CD4-positive, alpha-beta memory T cell (primary cell): ENCODE measurements around the gene NELFB. TPM values are rescaled to one million over a fixed set of nuclear protein-coding genes. Genes with fewer than 3 reads are reported as not detected.

Source experiments
- CTCF ChIA-PET: fragments of 350-600 bp; sonication (Branson Sonifier 250); formaldehyde crosslinking; loops from one replicate; lab custom pipeline; 2021; ENCODE audit warnings: inconsistent platforms; ENCODE audit not compliant: partially characterized antibody; lab: Charles Lee
- POLR2A ChIA-PET: fragments of 350-600 bp; sonication (Branson Sonifier 250); formaldehyde crosslinking; loops from one replicate; lab custom pipeline; 2021; ENCODE audit not compliant: partially characterized antibody; lab: Charles Lee
- DNase-seq, 5 donors: peaks; one replicate each; pipeline versions ENCODE4 v3.0.0 to v3.0.0-alpha.2; 2020 to 2022; ENCODE audit warnings: mixed read lengths in 1 of 5
- H3K27ac ChIP-seq: one replicate; pipeline ENCODE4 v1.7.0; 2013; ENCODE audit warnings: low read depth, low read length
- H3K27me3 ChIP-seq: 2 replicates; pipeline ENCODE4 v1.7.0; 2013; ENCODE audit warnings: mild to moderate bottlenecking, low read length, moderate library complexity; ENCODE audit not compliant: insufficient read depth
- H3K36me3 ChIP-seq: 2 replicates; pipeline ENCODE4 v1.7.0; 2013; ENCODE audit warnings: mild to moderate bottlenecking, low read length, moderate library complexity; ENCODE audit not compliant: insufficient read depth
- H3K4me1 ChIP-seq: 2 replicates; pipeline ENCODE4 v1.7.0; 2013; ENCODE audit warnings: mild to moderate bottlenecking, low read length, moderate library complexity; ENCODE audit not compliant: insufficient read depth
- H3K4me3 ChIP-seq, 2 donors: one replicate each; pipeline ENCODE4 v1.7.0; 2013; ENCODE audit warnings: low read length in 2 of 2, mild to moderate bottlenecking in 1 of 2
- H3K9me3 ChIP-seq, 2 donors: one replicate each; pipeline ENCODE4 v1.7.0; 2013; ENCODE audit warnings: low read length in 2 of 2, control low read depth in 1 of 2; ENCODE audit not compliant: control insufficient read depth in 1 of 2
- H3K27ac Mint-ChIP-seq, 7 donors: one replicate each; pipeline ENCODE4 v1.8.0; 2020 to 2021; ENCODE audit warnings: mixed read lengths in 7 of 7, mild to moderate bottlenecking in 6 of 7, inconsistent platforms in 3 of 7, moderate library complexity in 3 of 7
- H3K27me3 Mint-ChIP-seq, 2 donors: one replicate each; pipeline ENCODE4 v1.8.0; 2020 to 2021; ENCODE audit warnings: mixed read lengths in 2 of 2
- H3K36me3 Mint-ChIP-seq, 2 donors: one replicate each; pipeline ENCODE4 v1.8.0; 2020 to 2021; ENCODE audit warnings: mixed read lengths in 2 of 2, inconsistent platforms in 1 of 2, mild to moderate bottlenecking in 1 of 2
- H3K4me1 Mint-ChIP-seq, 4 donors: one replicate each; pipeline ENCODE4 v1.8.0; 2020 to 2021; ENCODE audit warnings: mixed read lengths in 4 of 4, mild to moderate bottlenecking in 1 of 4
- H3K4me3 Mint-ChIP-seq, 8 donors: one replicate each; pipeline ENCODE4 v1.8.0; 2020 to 2021; ENCODE audit warnings: mixed read lengths in 8 of 8, mild to moderate bottlenecking in 7 of 8, moderate library complexity in 6 of 8, inconsistent platforms in 3 of 8
- H3K9me3 Mint-ChIP-seq, 8 donors: one replicate each; pipeline ENCODE4 v1.8.0; 2020 to 2021; ENCODE audit warnings: mixed read lengths in 8 of 8, mild to moderate bottlenecking in 5 of 8, inconsistent platforms in 3 of 8, moderate library complexity in 1 of 8
- intact Hi-C: fragments of 100-400 bp; cut with micrococcal nuclease; formaldehyde crosslinking; loops from one replicate; pipeline ENCODE4 v1.15.1; 2023
- polyA plus RNA-seq, 2 donors: library from polyadenylated mRNA; unstranded; fragments of 300-500 nt; fragmentation: Illumina TruSeq; gene quantifications; one replicate each; pipeline ENCODE4 v1.2.3, GENCODE V29; 2021
- total RNA-seq, 2 experiments: library from RNA; stranded (reverse); gene quantifications; one replicate each; pipeline ENCODE4 v1.2.3, GENCODE V29; 2021

Gene NELFB
- total and polyA plus RNA-seq, 4 experiments from 2014 or later, result 28.3 to 44.9 (median 36.5) TPM

- Mint-ChIP-seq H3K4me1 (peaks cover 0 to 3% (median 2%) of the 10 kb centered on the region in 4 donors), H3K36me3 (no peaks in the 10 kb centered on the region), H3K27me3 (peaks cover 0 to 2% of the 10 kb centered on the region in 2 donors), H3K9me3 (no peaks in the 10 kb centered on the region), H3K27ac (no peak overlapping the region), H3K4me3 (no peak overlapping the region)
- H3K4me1 ChIP-seq, result peaks cover 4% of the 10 kb centered on the region
- CTCF ChIA-PET, result no interaction called here
- no peak overlapping the region for H3K4me3 ChIP-seq
- no peak for DNase-seq
- no peak overlapping the region for H3K27ac ChIP-seq
- H3K9me3 ChIP-seq, result no peaks in the 10 kb centered on the region
- intact Hi-C loops, result no loop called here
- H3K27me3 ChIP-seq, result no peaks in the 10 kb centered on the region
- H3K36me3 ChIP-seq, result no peaks in the 10 kb centered on the region
- POLR2A ChIA-PET, result interaction anchor here (1.3 kb wide), 1 partner anchor 75 kb away, joined by 3 read pairs; the partner anchor contains the start of gene TUBB4B
Measured at GRCh38 chr9:137315581-137316011, 60.5 kb downstream of the NELFB start.

GRCh38 chr9:137316012-137316981, 61.2 kb downstream of the NELFB start:
- no peak overlapping the region for H3K27ac Mint-ChIP-seq
- POLR2A ChIA-PET, result interaction anchor here (1.3 kb wide), 1 partner anchor 75 kb away, joined by 3 read pairs; the partner anchor contains the start of gene TUBB4B

DNA sequence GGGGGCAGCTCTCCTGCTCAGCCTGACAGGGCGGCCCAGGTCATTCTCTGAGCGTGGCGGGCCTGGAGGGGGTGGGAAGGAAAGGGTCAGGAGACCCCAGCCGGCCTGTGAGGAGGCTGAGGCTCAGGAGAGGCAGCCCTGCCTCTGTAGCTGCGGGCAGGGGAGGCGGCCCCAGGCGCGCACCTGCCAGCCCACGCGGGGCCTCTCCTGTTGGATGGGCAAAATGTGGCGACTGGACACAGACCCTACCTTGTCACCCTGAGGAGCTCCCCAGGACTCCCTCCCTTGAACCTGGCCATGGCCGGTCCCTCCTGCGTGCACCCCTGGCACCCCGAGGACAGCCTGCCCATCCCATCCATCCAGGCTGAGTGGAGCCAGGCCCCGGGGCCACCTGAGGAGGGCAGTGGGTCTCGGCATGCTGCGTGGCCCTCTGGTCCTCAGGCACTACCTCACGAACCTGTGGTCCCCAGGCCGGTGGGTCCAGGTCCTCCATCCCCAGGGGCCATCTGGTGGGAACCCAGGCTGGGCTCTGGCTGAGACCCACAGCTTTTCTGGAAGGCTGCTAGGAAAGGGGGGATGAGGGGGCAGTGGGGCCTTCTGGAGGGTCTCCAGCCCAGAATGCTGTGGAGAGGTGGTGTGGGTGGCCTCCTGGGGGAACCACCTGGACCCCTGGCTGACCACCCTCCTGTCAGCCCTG, 62.0 kb downstream of the NELFB start:
- H3K27me3 Mint-ChIP-seq, result peaks cover 2 to 3% of the 10 kb centered on the region in 2 donors
- Histone ChIP-seq H3K4me3 (no peak overlapping the region), H3K27ac (no peak overlapping the region), H3K27me3 (no peaks in the 10 kb centered on the region), H3K36me3 (no peaks in the 10 kb centered on the region), H3K9me3 (no peaks in the 10 kb centered on the region), H3K4me1 (peaks cover 10% of the 10 kb centered on the region)
- intact Hi-C loops, result no loop called here
- ChIA-PET CTCF (no interaction called here), POLR2A (no interaction called here)
- no peak overlapping the region for H3K4me3 Mint-ChIP-seq
- H3K36me3 Mint-ChIP-seq, result no peaks in the 10 kb centered on the region
- no peak overlapping the region for H3K27ac Mint-ChIP-seq
- H3K4me1 Mint-ChIP-seq, result peaks cover 0 to 5% (median 4%) of the 10 kb centered on the region in 4 donors
- no peaks in the 10 kb centered on the region for H3K9me3 Mint-ChIP-seq
- DNase-seq, result no peak

More at GRCh38 chr9:137316012-137316981, 61.2 kb downstream of the NELFB start:
- intact Hi-C loops, result no loop called here
- Mint-ChIP-seq H3K4me3 (no peak overlapping the region), H3K36me3 (no peaks in the 10 kb centered on the region), H3K4me1 (peaks cover 0 to 5% (median 4%) of the 10 kb centered on the region in 4 donors), H3K9me3 (no peaks in the 10 kb centered on the region), H3K27me3 (peaks cover 0 to 2% of the 10 kb centered on the region in 2 donors)
- Histone ChIP-seq H3K27ac (no peak overlapping the region), H3K9me3 (no peaks in the 10 kb centered on the region), H3K27me3 (no peaks in the 10 kb centered on the region), H3K4me1 (peaks cover 10% of the 10 kb centered on the region), H3K36me3 (no peaks in the 10 kb centered on the region), H3K4me3 (no peak overlapping the region)
- CTCF ChIA-PET, result no interaction called here
- no peak for DNase-seq

GRCh38 chr9:137317718-137318511, 62.8 kb downstream of the NELFB start:
- Histone ChIP-seq H3K27ac (no peak overlapping the region), H3K36me3 (no peaks in the 10 kb centered on the region), H3K9me3 (no peaks in the 10 kb centered on the region), H3K27me3 (no peaks in the 10 kb centered on the region), H3K4me3 (no peak overlapping the region), H3K4me1 (peaks cover 10% of the 10 kb centered on the region)
- Mint-ChIP-seq H3K27ac (no peak overlapping the region), H3K9me3 (no peaks in the 10 kb centered on the region), H3K36me3 (no peaks in the 10 kb centered on the region), H3K4me3 (no peak overlapping the region), H3K4me1 (peaks cover 0 to 5% (median 4%) of the 10 kb centered on the region in 4 donors), H3K27me3 (peaks cover 3% of the 10 kb centered on the region in 2 donors)
- ChIA-PET CTCF (no interaction called here), POLR2A (no interaction called here)
- intact Hi-C loops, result no loop called here
- no peak for DNase-seq

- Mint-ChIP-seq H3K4me1 (peaks cover 0 to 5% (median 4%) of the 10 kb centered on the region in 4 donors), H3K4me3 (no peak overlapping the region), H3K36me3 (no peaks in the 10 kb centered on the region), H3K9me3 (no peaks in the 10 kb centered on the region), H3K27ac (no peak overlapping the region), H3K27me3 (peaks cover 3% of the 10 kb centered on the region in 2 donors)
- Histone ChIP-seq H3K27me3 (no peaks in the 10 kb centered on the region), H3K36me3 (no peaks in the 10 kb centered on the region), H3K4me3 (no peak overlapping the region), H3K27ac (no peak overlapping the region), H3K9me3 (no peaks in the 10 kb centered on the region), H3K4me1 (peaks cover 10% of the 10 kb centered on the region)
- ChIA-PET POLR2A (no interaction called here), CTCF (no interaction called here)
- no peak for DNase-seq
- intact Hi-C loops, result no loop called here
Measured at GRCh38 chr9:137318602-137319001, 63.5 kb downstream of the NELFB start.

- no peaks in the 10 kb centered on the region for H3K27me3 ChIP-seq
- DNase-seq, result no peak
Measured at GRCh38 chr9:137319011-137319738, 64.0 kb downstream of the NELFB start.

More at GRCh38 chr9:137319011-137319738, 64.0 kb downstream of the NELFB start:
- intact Hi-C loops, result no loop called here
- Histone ChIP-seq H3K27ac (no peak overlapping the region), H3K4me1 (peaks cover 10% of the 10 kb centered on the region), H3K4me3 (no peak overlapping the region), H3K9me3 (no peaks in the 10 kb centered on the region), H3K36me3 (no peaks in the 10 kb centered on the region)
- H3K9me3 Mint-ChIP-seq, result no peaks in the 10 kb centered on the region
- no peak overlapping the region for H3K4me3 Mint-ChIP-seq
- CTCF ChIA-PET, result no interaction called here
- H3K4me1 Mint-ChIP-seq, result peaks cover 0 to 5% (median 4%) of the 10 kb centered on the region in 4 donors
- H3K36me3 Mint-ChIP-seq, result no peaks in the 10 kb centered on the region
- no peak overlapping the region for H3K27ac Mint-ChIP-seq
- peaks cover 3 to 4% of the 10 kb centered on the region in 2 donors for H3K27me3 Mint-ChIP-seq
- POLR2A ChIA-PET, result interaction anchor here (0.6 kb wide), 1 partner anchor 122 kb away, joined by 3 read pairs; the partner anchor contains the start of gene ENTPD8
